Measurements from ENCODE around the gene APBB2.
"Not testable (repeated sequence)": the region's sequence is repeated elsewhere in the genome, so short reads cannot be mapped to it uniquely, and the experiment has no call there.

The APBB2 gene

DNA sequence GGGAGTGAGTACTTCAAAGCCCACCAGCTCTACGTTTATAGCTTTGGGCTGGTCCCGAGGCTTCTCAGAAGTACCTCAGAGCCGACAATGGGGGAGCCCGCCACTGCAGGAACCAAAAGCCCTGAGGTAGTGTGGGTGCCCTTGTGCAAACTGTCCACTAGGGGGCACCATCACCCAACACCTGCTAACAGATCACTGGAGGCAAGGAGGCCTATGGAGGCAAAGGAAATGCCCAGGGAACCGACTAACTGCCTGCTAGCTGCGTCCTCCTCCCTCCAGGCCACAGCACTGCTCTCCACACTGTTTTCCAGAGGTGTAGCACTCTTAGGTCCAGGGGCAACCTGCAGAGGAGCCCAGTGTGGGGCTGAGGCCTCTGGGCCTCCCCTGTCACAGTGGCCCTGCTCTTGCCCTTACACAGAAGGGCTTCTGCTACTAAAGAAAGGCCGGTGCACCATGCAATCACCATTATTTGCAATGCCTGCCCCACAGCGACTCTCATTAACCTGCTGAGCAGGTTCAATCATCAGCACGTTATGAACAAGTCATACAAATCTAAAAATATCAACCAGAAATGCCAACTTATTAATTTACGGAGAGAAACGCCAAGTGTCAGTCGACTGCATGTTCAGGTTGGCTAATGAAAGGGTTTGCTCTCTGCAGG, 305.5 kb downstream of the APBB2 start:
- Histone ChIP-seq H3K4me3 (IDR thresholded peaks at IDR 0.05; ENCODE audit: insufficient read depth, low read depth, low read length) (no peak overlapping the region), H3K79me2 (ENCODE audit: insufficient read depth, low read depth) (no peaks in the 10 kb centered on the region), H3K4me2 (no peak overlapping the region), H3K9ac (no peak overlapping the region), H3K36me3 (ENCODE audit: insufficient read depth) (no peaks in the 10 kb centered on the region), H2AFZ (ENCODE audit: low read depth) (no peak overlapping the region), H4K20me1 (ENCODE audit: insufficient read depth) (no peaks in the 10 kb centered on the region), H3K27me3 (ENCODE audit: insufficient read depth, low read depth) (no peaks in the 10 kb centered on the region), H3K27ac (no peak overlapping the region), H3K4me1 (ENCODE audit: low read depth, poor library complexity, severe bottlenecking) (no peaks in the 10 kb centered on the region)
- TF ChIP-seq, protein P1, sequence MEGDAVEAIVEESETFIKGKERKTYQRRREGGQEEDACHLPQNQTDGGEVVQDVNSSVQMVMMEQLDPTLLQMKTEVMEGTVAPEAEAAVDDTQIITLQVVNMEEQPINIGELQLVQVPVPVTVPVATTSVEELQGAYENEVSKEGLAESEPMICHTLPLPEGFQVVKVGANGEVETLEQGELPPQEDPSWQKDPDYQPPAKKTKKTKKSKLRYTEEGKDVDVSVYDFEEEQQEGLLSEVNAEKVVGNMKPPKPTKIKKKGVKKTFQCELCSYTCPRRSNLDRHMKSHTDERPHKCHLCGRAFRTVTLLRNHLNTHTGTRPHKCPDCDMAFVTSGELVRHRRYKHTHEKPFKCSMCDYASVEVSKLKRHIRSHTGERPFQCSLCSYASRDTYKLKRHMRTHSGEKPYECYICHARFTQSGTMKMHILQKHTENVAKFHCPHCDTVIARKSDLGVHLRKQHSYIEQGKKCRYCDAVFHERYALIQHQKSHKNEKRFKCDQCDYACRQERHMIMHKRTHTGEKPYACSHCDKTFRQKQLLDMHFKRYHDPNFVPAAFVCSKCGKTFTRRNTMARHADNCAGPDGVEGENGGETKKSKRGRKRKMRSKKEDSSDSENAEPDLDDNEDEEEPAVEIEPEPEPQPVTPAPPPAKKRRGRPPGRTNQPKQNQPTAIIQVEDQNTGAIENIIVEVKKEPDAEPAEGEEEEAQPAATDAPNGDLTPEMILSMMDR (conservative IDR thresholded peaks at IDR 0.05; ENCODE audit: low read depth, low read length), result peak; percentile 83

DNA sequence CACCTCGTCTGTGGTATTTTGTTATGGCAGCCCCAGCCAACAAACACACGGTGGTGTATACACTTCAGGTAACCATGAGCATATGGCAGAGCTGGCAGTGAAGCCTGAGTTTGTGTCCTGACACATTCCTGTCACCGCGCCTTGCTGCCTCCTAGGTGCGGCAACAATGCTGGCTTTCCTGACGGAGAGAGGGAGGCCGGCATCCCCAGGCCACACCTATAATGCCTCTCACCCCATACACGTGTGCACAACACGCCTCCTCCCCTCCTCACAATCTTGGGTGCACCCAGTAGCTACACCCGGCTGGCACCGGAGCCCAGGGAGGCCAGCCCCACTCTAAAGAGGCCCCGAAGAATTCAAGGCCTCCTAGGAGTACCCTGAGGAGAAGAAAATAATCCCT, 306.0 kb downstream of the APBB2 start:
- Histone ChIP-seq H3K27ac (no peak overlapping the region), H2AFZ (ENCODE audit: low read depth) (no peak overlapping the region)
- TF ChIP-seq, protein P1 (conservative IDR thresholded peaks at IDR 0.05; ENCODE audit: low read depth, low read length), result no peak

DNA sequence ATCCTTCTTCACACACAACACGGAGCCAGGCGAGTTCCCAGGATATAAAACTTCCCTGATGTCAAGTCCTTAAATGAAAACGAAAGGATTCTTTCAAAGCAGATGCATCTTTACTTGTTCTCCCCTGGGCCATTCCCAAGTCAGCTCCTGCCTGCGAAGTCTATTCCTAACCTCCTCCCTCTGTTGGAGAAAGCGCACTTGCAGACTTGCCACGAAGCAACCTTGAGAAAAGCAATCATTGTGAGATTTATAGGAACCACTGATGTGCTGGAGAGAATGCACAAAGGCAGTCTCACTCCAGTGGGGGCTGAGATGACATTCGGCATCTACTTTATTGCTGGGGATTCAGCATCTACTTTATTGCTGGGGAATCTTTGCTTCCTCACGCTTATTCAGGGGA, 308.9 kb downstream of the APBB2 start:
- H3K79me2 ChIP-seq (ENCODE audit: insufficient read depth, low read depth), result no peaks in the 10 kb centered on the region
- H3K4me3 ChIP-seq (IDR thresholded peaks at IDR 0.05; ENCODE audit: insufficient read depth, low read depth, low read length), result no peak overlapping the region
- peaks cover 4% of the 10 kb centered on the region for H3K4me1 ChIP-seq (ENCODE audit: low read depth, poor library complexity, severe bottlenecking)
- no peaks in the 10 kb centered on the region for H4K20me1 ChIP-seq (ENCODE audit: insufficient read depth)
- H2AFZ ChIP-seq (ENCODE audit: low read depth), result no peak overlapping the region
- H3K4me2 ChIP-seq, result no peak overlapping the region
- H3K9ac ChIP-seq, result no peak overlapping the region
- H3K27ac ChIP-seq, result no peak overlapping the region
- H3K27me3 ChIP-seq (ENCODE audit: insufficient read depth, low read depth), result no peaks in the 10 kb centered on the region
- H3K36me3 ChIP-seq (ENCODE audit: insufficient read depth), result no peaks in the 10 kb centered on the region
- TF ChIP-seq, protein P1 (conservative IDR thresholded peaks at IDR 0.05; ENCODE audit: low read depth, low read length), result no peak

More for the DNA sequence above, 306.0 kb downstream of the APBB2 start:
- no peak overlapping the region for H3K4me2 ChIP-seq
- H3K4me1 ChIP-seq (ENCODE audit: low read depth, poor library complexity, severe bottlenecking), result no peaks in the 10 kb centered on the region
- H3K9ac ChIP-seq, result no peak overlapping the region
- no peaks in the 10 kb centered on the region for H3K36me3 ChIP-seq (ENCODE audit: insufficient read depth)
- H3K27me3 ChIP-seq (ENCODE audit: insufficient read depth, low read depth), result no peaks in the 10 kb centered on the region
- no peaks in the 10 kb centered on the region for H4K20me1 ChIP-seq (ENCODE audit: insufficient read depth)
- H3K79me2 ChIP-seq (ENCODE audit: insufficient read depth, low read depth), result no peaks in the 10 kb centered on the region
- H3K4me3 ChIP-seq (IDR thresholded peaks at IDR 0.05; ENCODE audit: insufficient read depth, low read depth, low read length), result no peak overlapping the region

DNA sequence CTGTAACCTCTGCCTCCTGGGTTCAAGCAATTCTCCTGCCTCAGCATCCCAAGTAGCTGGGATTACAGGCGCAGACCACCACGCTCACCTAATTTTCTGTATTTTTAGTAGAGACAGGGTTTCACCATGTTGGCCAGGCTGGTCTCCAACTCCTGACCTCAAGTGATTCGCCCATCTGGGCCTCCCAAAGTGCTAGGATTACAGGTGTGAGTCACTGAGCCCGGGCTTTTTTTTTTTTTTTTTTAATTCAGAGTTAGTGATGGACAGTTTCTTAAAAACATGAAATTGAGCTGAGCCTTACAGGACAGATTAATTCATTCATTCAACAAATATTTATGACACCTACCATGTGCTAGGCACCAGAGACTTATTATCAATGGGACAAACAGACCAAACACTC, 313.8 kb downstream of the APBB2 start:
- not testable (repeated sequence) for H3K27ac ChIP-seq; H3K27me3 ChIP-seq (ENCODE audit: insufficient read depth, low read depth); H3K9ac ChIP-seq; H3K4me3 ChIP-seq (IDR thresholded peaks at IDR 0.05; ENCODE audit: insufficient read depth, low read depth, low read length); H3K36me3 ChIP-seq (ENCODE audit: insufficient read depth); H3K4me1 ChIP-seq (ENCODE audit: low read depth, poor library complexity, severe bottlenecking); H4K20me1 ChIP-seq (ENCODE audit: insufficient read depth); H3K4me2 ChIP-seq; H3K79me2 ChIP-seq (ENCODE audit: insufficient read depth, low read depth); H2AFZ ChIP-seq (ENCODE audit: low read depth)

DNA sequence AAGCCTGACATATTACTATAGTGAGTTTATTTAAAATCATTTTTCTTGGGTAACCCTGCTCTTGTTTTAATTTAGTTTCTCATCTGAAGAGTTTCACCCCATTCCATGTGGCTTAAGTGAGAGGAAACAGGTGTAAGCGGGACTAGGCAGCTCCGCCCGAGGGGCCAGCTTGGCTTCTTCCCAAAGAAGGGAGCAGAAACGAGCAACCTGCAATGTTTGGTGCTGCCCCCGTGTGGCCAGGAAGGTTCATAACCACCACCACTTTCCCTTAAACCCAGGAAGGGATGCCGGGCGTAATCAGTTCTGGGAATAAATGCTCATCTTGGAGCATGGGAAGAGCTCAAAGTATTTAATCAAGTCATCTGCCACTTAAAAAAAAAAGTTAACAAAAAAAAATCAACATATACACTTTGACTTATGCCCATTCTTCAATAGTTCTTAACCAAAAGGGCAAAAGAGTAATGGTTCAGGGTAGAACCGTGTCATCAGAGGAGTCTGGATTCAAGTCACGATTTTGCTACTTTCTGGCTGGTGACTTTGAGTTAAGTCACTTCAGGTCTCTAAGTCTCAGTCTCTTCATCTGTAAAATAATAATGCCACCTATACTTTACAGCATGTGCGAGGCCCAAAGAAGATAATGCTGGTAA, 316.7 kb downstream of the APBB2 start:
- H3K79me2 ChIP-seq (ENCODE audit: insufficient read depth, low read depth), result no peaks in the 10 kb centered on the region
- H3K4me3 ChIP-seq (IDR thresholded peaks at IDR 0.05; ENCODE audit: insufficient read depth, low read depth, low read length), result no peak overlapping the region
- H3K27ac ChIP-seq, result no peak overlapping the region
- H3K27me3 ChIP-seq (ENCODE audit: insufficient read depth, low read depth), result no peaks in the 10 kb centered on the region
- H2AFZ ChIP-seq (ENCODE audit: low read depth), result peak overlapping the region; percentile 69; the same call in 1 of the 2 replicates
- TF ChIP-seq, protein P1 (conservative IDR thresholded peaks at IDR 0.05; ENCODE audit: low read depth, low read length), result peak; percentile 84
- H3K9ac ChIP-seq, result no peak overlapping the region
- H3K36me3 ChIP-seq (ENCODE audit: insufficient read depth), result no peaks in the 10 kb centered on the region
- no peaks in the 10 kb centered on the region for H4K20me1 ChIP-seq (ENCODE audit: insufficient read depth)
- H3K4me2 ChIP-seq, result peak overlapping the region; percentile 21; the same call in 1 of the 2 replicates
- peaks cover 7% of the 10 kb centered on the region for H3K4me1 ChIP-seq (ENCODE audit: low read depth, poor library complexity, severe bottlenecking)

Data from KMS-11 (cell line).